Activated naive CD8-positive, alpha-beta T cell treated with anti-CD3 and anti-CD28 coated beads, Interleukin-2, amount 50 U/mL, for 24 hours (primary cell): ENCODE results near the gene UROC1.

Experiments
- ATAC-seq: fragments of 150-1000 bp; cut with Tn5 transposase; one replicate; pipeline ENCODE4 v1.10.0; 2021
- DNase-seq: peaks from one replicate; pipeline ENCODE4 v3.0.0; 2021
- H3K27ac Mint-ChIP-seq: one replicate; pipeline ENCODE4 v1.8.0; 2021; ENCODE audit warnings: mild to moderate bottlenecking, mixed read lengths
- H3K27me3 Mint-ChIP-seq: one replicate; pipeline ENCODE4 v1.8.0; 2021; ENCODE audit warnings: mixed read lengths
- H3K36me3 Mint-ChIP-seq: one replicate; pipeline ENCODE4 v1.8.0; 2021; ENCODE audit warnings: low read depth, mixed read lengths
- H3K4me1 Mint-ChIP-seq: one replicate; pipeline ENCODE4 v1.8.0; 2021; ENCODE audit warnings: mixed read lengths
- H3K4me3 Mint-ChIP-seq: one replicate; pipeline ENCODE4 v1.8.0; 2021; ENCODE audit warnings: mild to moderate bottlenecking, moderate library complexity, mixed read lengths
- H3K9me3 Mint-ChIP-seq: one replicate; pipeline ENCODE4 v1.8.0; 2021; ENCODE audit warnings: mixed read lengths

Gene UROC1

DNA sequence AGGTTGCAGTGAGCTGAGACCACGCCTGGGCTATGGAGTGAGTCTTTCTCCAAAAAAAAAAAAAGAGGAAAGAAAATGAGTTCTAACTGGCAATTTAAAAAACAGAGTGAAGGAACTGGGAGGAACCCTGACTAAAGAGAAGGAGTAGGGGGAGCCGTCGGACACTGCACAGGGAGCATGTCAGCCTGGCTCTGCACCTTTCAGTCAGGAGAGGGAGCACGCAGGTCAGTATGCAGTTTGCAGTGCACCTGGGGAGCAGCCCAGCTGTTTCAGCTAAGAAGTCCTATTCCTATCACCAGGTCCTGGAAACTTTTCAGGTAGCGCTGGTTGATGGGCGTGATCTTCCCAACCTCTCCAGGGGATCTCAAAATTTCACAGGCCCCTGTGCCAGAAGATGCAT lies 27.0 kb downstream of the UROC1 start:
- ATAC-seq: no peak
- DNase-seq: no peak
- Mint-ChIP-seq H3K4me3 (no peak overlapping the region), H3K9me3 (no peaks in the 10 kb centered on the region), H3K27me3 (no peaks in the 10 kb centered on the region), H3K4me1 (peaks cover 11% of the 10 kb centered on the region), H3K27ac (no peak overlapping the region), H3K36me3 (no peaks in the 10 kb centered on the region)

DNA sequence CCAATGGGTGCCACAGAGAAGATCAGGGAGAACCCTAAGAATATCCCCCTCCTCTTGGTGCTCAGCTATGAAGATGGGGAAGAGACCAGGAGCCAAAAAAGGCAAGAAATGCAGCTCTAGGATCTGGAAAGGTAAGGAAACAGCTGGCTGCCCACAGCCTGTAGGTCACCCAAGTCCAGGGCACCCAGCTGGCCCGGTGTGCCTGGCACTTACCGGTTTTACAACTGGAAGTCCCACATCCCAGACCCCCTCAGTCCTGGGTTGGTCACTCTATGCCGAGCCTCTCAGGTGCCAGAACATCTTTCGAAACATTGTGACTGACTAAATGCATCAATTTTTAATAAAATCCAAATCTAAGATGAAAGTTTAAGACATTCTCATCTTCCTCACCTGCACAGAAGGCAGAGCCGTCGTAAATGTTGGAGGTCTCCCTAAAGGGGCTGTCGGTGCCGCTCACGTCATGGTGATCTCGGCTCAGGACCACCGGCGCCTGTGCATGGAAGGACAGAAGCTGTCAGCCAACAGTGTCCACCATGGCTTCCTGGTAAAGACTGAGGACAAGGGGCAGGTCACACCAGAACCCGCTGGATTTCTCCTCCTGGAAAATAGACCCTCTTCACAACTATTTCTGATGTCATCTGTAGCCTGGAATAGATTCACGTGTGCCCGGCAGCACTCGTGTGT lies 28.5 kb downstream of the UROC1 start:
- H3K4me3 Mint-ChIP-seq: no peak overlapping the region
- H3K9me3 Mint-ChIP-seq: no peaks in the 10 kb centered on the region
- H3K27me3 Mint-ChIP-seq: no peaks in the 10 kb centered on the region
- peaks cover 11% of the 10 kb centered on the region for H3K4me1 Mint-ChIP-seq
- no peaks in the 10 kb centered on the region for H3K36me3 Mint-ChIP-seq
- no peak for ATAC-seq
- no peak for DNase-seq
- H3K27ac Mint-ChIP-seq: no peak overlapping the region

DNA sequence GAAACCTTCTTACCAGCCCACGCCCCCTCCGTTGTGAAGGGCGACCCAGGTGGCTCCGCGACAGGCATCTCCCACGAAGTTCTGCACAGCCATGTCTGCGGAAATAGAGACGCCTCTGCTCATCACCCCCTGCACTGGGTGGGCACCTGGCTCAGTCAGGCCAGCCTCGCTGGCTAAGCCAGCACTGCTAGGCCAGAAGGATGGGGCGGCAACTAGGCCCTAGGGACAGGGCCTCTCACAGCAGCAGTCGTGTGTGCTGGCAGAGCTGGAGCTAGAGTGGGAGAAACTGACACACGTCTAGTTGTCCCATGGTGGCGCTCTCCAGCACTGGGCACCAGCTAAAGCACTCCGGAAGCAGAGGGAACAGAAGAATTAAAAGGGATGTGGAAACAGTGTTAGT lies 29.4 kb downstream of the UROC1 start:
- H3K9me3 Mint-ChIP-seq: no peaks in the 10 kb centered on the region
- ATAC-seq (no peak), DNase-seq (no peak)
- H3K36me3 Mint-ChIP-seq: no peaks in the 10 kb centered on the region
- no peak overlapping the region for H3K27ac Mint-ChIP-seq
- peaks cover 11% of the 10 kb centered on the region for H3K4me1 Mint-ChIP-seq
- H3K27me3 Mint-ChIP-seq: no peaks in the 10 kb centered on the region
- H3K4me3 Mint-ChIP-seq: no peak overlapping the region

DNA sequence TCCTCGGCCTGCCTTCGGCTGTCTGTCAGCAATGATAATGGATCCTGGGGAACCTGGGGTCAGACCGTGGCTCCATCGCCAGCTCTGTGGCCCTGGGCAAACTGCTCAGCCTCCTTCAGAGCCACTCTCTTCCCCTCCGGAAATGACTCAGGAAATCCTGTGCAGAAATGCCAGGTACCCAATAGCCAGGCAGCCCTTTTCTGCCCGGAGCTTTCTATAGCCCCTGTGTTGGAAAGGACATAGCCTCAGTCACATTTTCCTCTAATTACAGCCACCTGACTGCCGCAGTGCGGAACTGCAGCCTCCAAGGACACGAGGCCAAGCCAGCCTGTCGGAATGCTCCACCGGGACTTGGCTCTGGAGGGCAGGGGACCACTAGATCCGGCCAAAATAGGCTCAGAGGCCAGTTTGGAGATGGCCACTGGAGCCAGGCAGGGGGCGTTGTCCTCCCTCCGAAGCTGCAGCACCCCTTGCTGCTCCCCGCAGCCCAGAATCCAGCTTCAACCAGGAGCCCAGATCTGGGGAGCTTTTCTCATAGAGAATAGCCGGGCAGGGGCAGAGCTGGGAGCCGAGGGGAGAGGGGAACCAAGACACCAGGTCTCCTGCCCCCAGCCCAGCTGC lies 30.3 kb downstream of the UROC1 start:
- Mint-ChIP-seq H3K4me3 (no peak overlapping the region), H3K9me3 (no peaks in the 10 kb centered on the region), H3K27ac (peak overlapping the region; percentile 76), H3K27me3 (no peaks in the 10 kb centered on the region), H3K36me3 (no peaks in the 10 kb centered on the region), H3K4me1 (peaks cover 11% of the 10 kb centered on the region)
- DNase-seq (peak; percentile 21), ATAC-seq (peak; percentile 87)

DNA sequence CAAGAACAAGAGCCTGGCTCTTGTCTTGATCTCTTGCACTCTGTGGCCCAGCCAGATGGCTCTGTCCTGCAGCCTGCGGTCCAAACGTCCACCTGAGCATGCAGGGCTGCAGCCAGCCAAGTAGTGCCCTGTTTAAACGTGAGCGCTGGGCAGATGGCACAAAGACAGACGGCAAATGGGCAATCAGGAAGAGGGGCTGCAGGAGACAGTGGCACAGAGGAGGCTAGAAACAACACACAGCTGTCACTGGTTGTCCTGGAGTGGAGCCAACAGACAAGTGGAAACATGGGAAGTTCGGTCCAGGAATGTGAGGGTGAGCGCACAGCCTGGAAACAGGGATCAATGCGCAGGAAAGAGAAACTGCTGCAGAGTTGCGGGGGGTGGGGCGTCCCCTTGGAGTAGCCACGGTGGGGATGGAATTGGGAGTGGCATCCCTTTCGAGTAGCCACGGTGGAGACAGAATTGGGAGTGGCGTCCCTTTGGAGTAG lies 31.2 kb downstream of the UROC1 start:
- DNase-seq (no peak), ATAC-seq (no peak)
- Mint-ChIP-seq H3K36me3 (no peaks in the 10 kb centered on the region), H3K27ac (no peak overlapping the region), H3K9me3 (no peaks in the 10 kb centered on the region), H3K4me1 (peaks cover 11% of the 10 kb centered on the region), H3K4me3 (no peak overlapping the region), H3K27me3 (no peaks in the 10 kb centered on the region)

DNA sequence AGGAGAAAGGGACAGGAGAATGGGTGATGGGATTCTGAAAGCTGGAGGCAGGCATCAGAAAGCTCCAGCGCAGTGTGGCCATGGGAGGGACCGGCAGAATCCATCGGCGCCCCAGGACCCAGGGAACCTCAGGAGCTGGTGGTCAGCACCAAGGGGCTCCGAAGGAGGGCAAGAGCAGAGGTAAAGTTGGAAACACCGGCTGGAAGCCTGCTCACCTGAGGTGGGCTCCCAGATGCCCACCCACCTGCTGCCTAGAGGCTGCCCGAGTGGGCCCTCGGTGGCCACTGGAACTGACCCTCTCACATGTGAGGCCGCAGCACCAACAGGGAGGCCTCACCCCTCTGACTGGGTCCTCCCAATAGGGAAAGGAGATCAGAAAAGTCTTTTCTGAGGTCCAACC lies 31.6 kb downstream of the UROC1 start:
- DNase-seq: no peak
- Mint-ChIP-seq H3K27ac (no peak overlapping the region), H3K9me3 (no peaks in the 10 kb centered on the region), H3K4me1 (peaks cover 11% of the 10 kb centered on the region), H3K4me3 (no peak overlapping the region), H3K36me3 (no peaks in the 10 kb centered on the region), H3K27me3 (no peaks in the 10 kb centered on the region)
- ATAC-seq: no peak

DNA sequence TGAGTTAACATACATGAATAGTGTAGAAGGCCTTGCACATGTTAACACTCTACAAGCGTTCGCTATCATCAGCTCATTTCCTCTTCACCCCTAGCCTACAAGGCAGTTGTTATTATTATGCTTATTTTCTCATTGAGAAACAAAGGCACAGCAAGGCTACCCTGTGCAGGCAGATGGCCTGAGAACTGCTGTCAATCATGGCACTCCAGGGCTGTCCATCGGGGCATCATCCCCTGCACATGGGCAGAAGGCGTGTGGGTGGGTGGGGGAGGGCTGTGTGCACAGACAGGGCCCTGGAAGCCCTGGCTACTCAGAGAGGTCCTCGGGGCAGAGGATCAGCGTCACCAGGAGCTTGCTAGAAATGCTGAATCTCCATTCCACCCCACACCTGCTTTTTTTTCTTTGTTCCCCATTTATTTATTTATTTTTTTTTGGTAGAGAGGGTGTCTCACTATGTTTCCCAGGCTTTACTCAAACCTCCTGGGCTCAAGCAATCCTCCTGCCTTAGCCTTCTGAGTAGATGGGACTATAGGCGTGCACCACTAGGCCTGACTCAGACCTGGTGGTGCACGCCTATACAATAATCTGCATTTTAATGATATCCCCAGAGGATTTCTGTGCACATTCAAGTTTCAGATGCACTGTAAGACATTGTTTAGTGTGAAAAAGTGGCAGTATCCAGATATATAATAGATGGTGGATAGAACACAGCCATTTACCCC lies 32.2 kb downstream of the UROC1 start:
- DNase-seq (no peak), ATAC-seq (no peak)
- H3K36me3 Mint-ChIP-seq: no peaks in the 10 kb centered on the region
- H3K4me1 Mint-ChIP-seq: peaks cover 11% of the 10 kb centered on the region
- H3K27ac Mint-ChIP-seq: no peak overlapping the region
- H3K4me3 Mint-ChIP-seq: no peak overlapping the region
- no peaks in the 10 kb centered on the region for H3K27me3 Mint-ChIP-seq
- no peaks in the 10 kb centered on the region for H3K9me3 Mint-ChIP-seq

DNA sequence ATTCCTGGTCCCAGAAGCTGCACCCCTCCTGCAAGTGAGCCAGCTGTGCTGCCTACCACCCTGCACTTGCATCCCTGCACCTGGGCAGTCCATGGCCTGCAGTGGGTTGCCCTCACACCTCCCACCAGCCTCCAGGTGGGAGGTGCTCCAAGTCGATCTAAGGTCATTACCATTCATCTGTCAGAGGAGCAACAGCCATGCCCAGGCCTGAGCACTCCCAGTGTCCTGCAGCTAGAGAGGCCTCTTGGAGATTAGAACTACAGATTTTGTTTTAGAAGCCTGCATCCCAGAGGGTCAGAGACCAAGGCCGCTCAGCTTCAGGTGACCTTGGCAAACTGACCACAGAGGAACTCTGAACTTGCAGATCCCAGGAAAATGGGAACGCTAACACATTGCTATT lies 32.9 kb downstream of the UROC1 start:
- DNase-seq: no peak
- Mint-ChIP-seq H3K27ac (no peak overlapping the region), H3K9me3 (no peaks in the 10 kb centered on the region), H3K4me3 (no peak overlapping the region), H3K4me1 (peaks cover 11% of the 10 kb centered on the region), H3K36me3 (no peaks in the 10 kb centered on the region), H3K27me3 (no peaks in the 10 kb centered on the region)
- ATAC-seq: no peak

DNA sequence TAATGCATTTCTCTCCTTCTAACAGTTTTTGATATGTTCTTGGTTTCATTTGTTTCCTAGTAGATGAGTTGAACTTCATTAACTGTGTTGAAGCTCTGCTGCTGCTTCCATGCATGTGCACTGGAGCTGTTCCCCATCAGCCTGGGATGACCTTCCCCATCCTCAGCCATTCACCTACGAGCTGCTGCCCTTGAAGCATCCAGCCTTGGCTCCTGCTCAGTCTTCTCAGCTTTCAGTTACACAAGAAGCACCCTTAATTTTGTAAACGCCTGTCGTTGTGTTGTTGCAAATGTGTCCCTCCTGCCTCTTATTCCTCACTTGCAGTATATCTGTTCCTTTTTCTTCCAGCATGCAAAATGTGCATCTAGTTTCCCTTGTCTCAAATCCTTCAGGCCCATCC lies 33.4 kb downstream of the UROC1 start:
- DNase-seq (no peak), ATAC-seq (no peak)
- no peaks in the 10 kb centered on the region for H3K36me3 Mint-ChIP-seq
- H3K4me1 Mint-ChIP-seq: peaks cover 11% of the 10 kb centered on the region
- no peaks in the 10 kb centered on the region for H3K27me3 Mint-ChIP-seq
- no peak overlapping the region for H3K4me3 Mint-ChIP-seq
- no peak overlapping the region for H3K27ac Mint-ChIP-seq
- H3K9me3 Mint-ChIP-seq: no peaks in the 10 kb centered on the region

DNA sequence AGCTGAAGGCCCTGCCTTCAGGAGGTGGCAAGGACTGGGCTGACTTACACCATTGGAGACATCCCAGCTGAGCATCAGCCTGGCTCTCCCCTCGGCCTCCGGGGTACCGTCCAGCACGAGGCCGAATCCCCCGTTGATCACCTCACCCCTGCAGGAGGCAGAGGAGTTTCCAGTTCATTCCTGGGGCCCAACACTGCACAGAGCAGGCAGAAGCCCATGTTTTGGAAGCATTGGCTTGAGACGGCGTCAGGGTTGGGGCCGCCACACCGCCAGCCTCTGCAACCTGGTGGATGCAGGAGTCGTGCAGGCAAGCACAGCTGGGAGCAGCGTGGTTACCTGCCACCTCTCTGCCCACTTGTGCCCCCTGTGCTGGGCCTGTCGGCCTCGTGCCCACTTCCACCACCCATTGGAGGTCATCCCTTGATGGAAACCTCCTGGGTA lies 34.2 kb downstream of the UROC1 start:
- DNase-seq: no peak
- Mint-ChIP-seq H3K4me3 (no peak overlapping the region), H3K4me1 (peaks cover 11% of the 10 kb centered on the region), H3K9me3 (no peaks in the 10 kb centered on the region), H3K27ac (no peak overlapping the region), H3K27me3 (no peaks in the 10 kb centered on the region), H3K36me3 (no peaks in the 10 kb centered on the region)
- no peak for ATAC-seq

DNA sequence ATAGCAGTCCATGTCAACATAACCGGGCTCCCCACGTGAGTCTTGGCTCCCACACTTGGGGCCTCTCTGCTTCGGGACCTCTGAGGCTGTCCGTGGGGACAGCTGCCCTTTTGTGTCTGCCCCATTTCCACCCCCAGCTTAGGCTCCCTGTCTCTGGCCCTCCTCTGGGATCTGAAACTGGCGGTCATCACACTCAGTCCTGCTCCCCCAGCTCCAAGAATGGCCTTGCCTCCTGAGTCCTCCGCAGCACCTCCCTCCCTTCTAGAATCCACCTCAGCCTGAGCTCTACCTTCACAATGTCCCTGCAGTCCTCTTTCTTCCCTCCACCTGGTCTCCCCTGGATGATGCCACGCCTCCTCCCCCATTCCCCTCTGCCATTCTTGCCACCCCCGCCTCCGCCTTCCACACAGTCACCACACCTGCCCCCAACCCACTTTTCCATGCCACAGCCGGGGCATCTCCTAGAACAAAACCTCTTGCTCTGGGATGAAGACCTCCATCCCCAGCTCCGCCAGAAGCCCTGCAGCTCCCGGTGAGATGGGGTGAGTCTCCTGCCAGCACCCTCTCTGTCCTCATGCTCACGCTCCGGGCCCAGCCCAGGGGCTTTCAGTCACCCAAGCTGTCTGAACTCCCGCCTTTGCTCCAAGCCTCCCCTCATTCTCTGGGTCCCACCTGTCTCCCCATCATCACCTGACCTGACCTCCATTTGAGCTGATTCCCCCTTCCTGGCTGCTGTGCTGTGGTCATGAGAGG lies 34.9 kb downstream of the UROC1 start:
- Mint-ChIP-seq H3K4me3 (no peak overlapping the region), H3K27ac (no peak overlapping the region), H3K27me3 (no peaks in the 10 kb centered on the region), H3K4me1 (peaks cover 11% of the 10 kb centered on the region), H3K9me3 (no peaks in the 10 kb centered on the region), H3K36me3 (no peaks in the 10 kb centered on the region)
- ATAC-seq (no peak), DNase-seq (no peak)

DNA sequence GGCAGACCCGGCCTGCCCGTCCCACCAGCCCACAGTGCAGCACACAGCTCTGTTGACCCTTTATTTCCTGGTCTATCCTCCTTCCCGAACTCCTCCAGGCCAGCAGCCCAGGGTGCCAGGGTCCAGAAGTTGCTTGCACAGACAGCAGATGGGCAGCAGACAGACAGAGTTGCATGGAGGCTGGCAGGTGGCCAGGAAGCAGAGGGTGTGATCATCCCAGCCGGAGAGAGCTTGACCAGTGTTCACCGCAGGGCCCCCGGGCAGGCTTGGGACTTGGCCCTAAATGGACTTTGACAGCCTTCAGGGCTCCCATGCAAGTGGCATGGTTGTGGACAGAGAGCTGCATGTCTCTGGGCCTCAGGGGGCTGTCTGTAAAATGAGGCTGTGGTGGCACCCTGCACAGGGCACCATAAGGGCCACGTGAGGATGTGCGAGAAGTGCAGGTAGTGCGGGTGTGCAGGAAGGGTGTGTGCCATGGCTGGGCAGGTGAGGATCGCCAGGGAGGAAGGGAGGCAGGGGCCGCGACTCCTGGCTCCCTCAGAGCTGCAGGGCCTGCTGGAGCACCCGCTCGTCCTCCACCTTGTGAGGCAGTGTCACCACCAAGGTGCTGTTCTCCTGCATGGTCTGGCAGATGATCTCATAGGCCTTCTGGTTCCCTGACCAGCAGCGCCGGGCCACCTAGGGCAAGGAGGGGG lies 35.6 kb downstream of the UROC1 start:
- Mint-ChIP-seq H3K36me3 (no peaks in the 10 kb centered on the region), H3K4me1 (peaks cover 9% of the 10 kb centered on the region), H3K4me3 (no peak overlapping the region), H3K27me3 (no peaks in the 10 kb centered on the region), H3K27ac (no peak overlapping the region), H3K9me3 (no peaks in the 10 kb centered on the region)
- no peak for DNase-seq
- no peak for ATAC-seq

DNA sequence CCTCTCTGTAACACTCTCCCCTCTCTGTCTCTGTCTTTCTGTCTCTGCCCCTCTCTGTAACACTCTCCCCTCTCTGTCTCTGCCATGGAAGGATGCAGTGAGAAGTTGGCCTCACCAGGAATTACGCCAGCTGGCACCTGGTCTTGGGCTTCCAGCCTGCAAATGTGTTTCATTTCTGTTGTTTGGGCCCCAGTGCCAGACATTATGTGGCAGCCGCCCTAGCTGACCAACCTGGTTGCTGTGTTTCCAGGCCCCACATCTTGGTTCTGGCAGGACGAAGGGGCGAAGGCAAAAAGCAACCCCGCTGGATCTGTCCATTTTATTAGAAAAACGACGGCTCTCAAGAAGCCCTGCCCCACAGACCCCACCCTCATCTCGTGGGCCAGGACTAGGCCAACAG lies 36.7 kb downstream of the UROC1 start:
- Mint-ChIP-seq H3K36me3 (no peaks in the 10 kb centered on the region), H3K9me3 (no peaks in the 10 kb centered on the region), H3K4me1 (peaks cover 6% of the 10 kb centered on the region), H3K27ac (no peak overlapping the region), H3K27me3 (no peaks in the 10 kb centered on the region), H3K4me3 (no peak overlapping the region)
- ATAC-seq (no peak), DNase-seq (no peak)

DNA sequence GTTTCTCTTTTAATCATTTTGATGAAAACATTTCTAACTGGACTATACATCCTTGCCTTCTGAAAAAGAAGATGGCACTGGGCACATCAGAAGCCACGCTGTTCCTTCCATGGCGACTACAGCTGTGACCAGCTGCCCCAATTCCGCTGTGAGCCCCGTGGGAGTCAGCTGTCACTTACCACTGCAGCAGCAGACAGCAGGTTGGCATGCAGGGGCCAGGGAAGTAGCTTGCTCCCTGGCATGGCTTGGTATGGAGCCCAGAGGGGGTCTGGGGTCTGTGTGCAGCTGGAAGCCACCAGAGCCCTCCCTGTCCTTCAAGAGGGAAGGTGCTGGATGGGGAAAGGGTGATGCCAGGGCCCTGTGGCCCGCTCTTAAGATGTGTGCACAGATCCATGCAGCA lies 37.4 kb downstream of the UROC1 start:
- H3K9me3 Mint-ChIP-seq: no peaks in the 10 kb centered on the region
- H3K36me3 Mint-ChIP-seq: no peaks in the 10 kb centered on the region

More for the DNA sequence above, 37.4 kb downstream of the UROC1 start:
- no peak for ATAC-seq
- no peaks in the 10 kb centered on the region for H3K27me3 Mint-ChIP-seq
- no peak overlapping the region for H3K4me3 Mint-ChIP-seq
- peaks cover 6% of the 10 kb centered on the region for H3K4me1 Mint-ChIP-seq
- no peak overlapping the region for H3K27ac Mint-ChIP-seq
- DNase-seq: no peak
